Heart right ventricle (tissue), 16 donors: ENCODE data around the gene ILDR1. TPM values are rescaled to one million over a fixed set of nuclear protein-coding genes. Genes with fewer than 3 reads are reported as not detected.

Experiments used
- ATAC-seq, 8 donors: fragments of 200-7000 bp; cut with Tn5 transposase; one replicate each; pipeline ENCODE4 v1.9.1; 2020; ENCODE audit warnings: mild to moderate bottlenecking in 8 of 8, moderate library complexity in 8 of 8, moderate number of reproducible peaks in 1 of 8
- DNase-seq, 2 donors: peaks; one replicate each; pipeline ENCODE4 v3.0.0-alpha.2; 2020
- H3K27ac ChIP-seq, 10 donors: fragments of 200-600 bp; sonication (generic) in 2 of 10; one replicate each; pipeline versions ENCODE4 v1.5.0 to v1.8.0; 2020 to 2022; ENCODE audit warnings: mild to moderate bottlenecking in 3 of 10
- H3K27me3 ChIP-seq, 7 donors: fragments of 200-600 bp; one replicate each; pipeline ENCODE4 v1.8.0; 2021 to 2022; ENCODE audit warnings: mild to moderate bottlenecking in 2 of 7
- H3K36me3 ChIP-seq, 9 donors: fragments of 200-600 bp; sonication (generic) in 1 of 9; one replicate each; pipeline versions ENCODE4 v1.5.0 to v1.8.0; 2020 to 2022; ENCODE audit warnings: mild to moderate bottlenecking in 2 of 9
- H3K4me1 ChIP-seq, 9 donors: fragments of 200-600 bp; sonication (generic) in 1 of 9; one replicate each; pipeline versions ENCODE4 v1.5.0 to v1.8.0; 2020 to 2022; ENCODE audit warnings: mild to moderate bottlenecking in 4 of 9
- H3K4me3 ChIP-seq, 10 donors: fragments of 200-600 bp; sonication (generic) in 2 of 10; one replicate each; pipeline versions ENCODE4 v1.5.0 to v1.8.0; 2020 to 2022; ENCODE audit warnings: mild to moderate bottlenecking in 7 of 10, moderate library complexity in 2 of 10
- H3K9me3 ChIP-seq, 11 donors: fragments of 200-600 bp in 10 of 11; sonication (generic) in 2 of 11; one replicate each; pipeline versions ENCODE4 v1.5.0 to v1.8.0; 2013 to 2022; ENCODE audit warnings: mild to moderate bottlenecking in 2 of 11, control low read depth in 1 of 11, moderate library complexity in 1 of 11
- CTCF ChIP-seq, 9 donors: fragments of 200-600 bp; sonication (generic) in 2 of 9; IDR thresholded peaks; one replicate each; pipeline versions ENCODE4 v1.5.0 to v1.8.0; 2021 to 2022; ENCODE audit warnings: antibody characterized with exemption in 9 of 9, mild to moderate bottlenecking in 5 of 9, moderate library complexity in 1 of 9
- WGBS, 2 donors: extraction: QIAGEN DNeasy Blood & Tissue Kit; methylation state at CpG; one replicate each; pipeline ENCODE4 v1.1.7; 2013; ENCODE audit warnings: inconsistent platforms in 1 of 2; 5-methylcytosine and 5-hydroxymethylcytosine counted together
- intact Hi-C, 10 donors: fragments of 100-400 bp; cut with DNase I; formaldehyde crosslinking; loops; one replicate each; pipeline versions ENCODE4 v1.11.1 to v1.14.2; 2022
- polyA plus RNA-seq, 2 donors: library from polyadenylated mRNA; stranded (reverse); fragments of 200-250 nt; gene quantifications; one replicate each; pipeline ENCODE4 v1.2.3, GENCODE V29; 2013
- total RNA-seq, 10 donors: library from RNA; stranded (reverse); fragmentation: NEBNext Ultra II Directional in 3 of 10; extraction: Animal tissue kit (Norgen Biotek cat#: 25700) in 3 of 10; gene quantifications; one replicate each; pipeline versions ENCODE4 v1.2.1 to v1.2.4, GENCODE V29; 2021 to 2023
- donor health status: Arrhythmogenic right ventricular cardiomyopathy.
- donor health status: ischemic (EF 13 %, LVEDD 7.1; RV severe dilation, severe dysfunction).
- donor health status: healthy with polysubstance abuse.
- donor health status: DM: no; HTN: yes; CAD: no.
- donor health status: DM: no; HTN: no; CAD: no.
- donor health status: ischemic (EF 25% LVEDD 6.9; RV normal size, moderate dysfunction).
- donor health status: ischemic (EF 25% LVEDD 5.7; RV mildly dilated, moderate dysfunction).
- donor health status: healthy.
- donor health status: DM: yes; HTN: yes; CAD: no.
- donor health status: Ischemic cardiomyopathy.
- donor health status: ischemic (EF 35%, LVEDD 5.7; RV mildly dilated, moderate dysfunction).
- donor health status: nonischemic (EF 11% LVEDD 7.7; RV severe dilation, severe dysfunction).
- donor health status: DM: yes; HTN: yes; CAD: no.
- donor health status: PGD.
- donor health status: ischemic (EF 29% LVEDD 5.4; RV normal size, mild dysfunction).
- donor health status: nonischemic (EF 23%, LVEDD 6.1; RV moderate dilation, normal function).

The ILDR1 gene
- total and polyA plus RNA-seq, 12 donors: 0.13 to 0.25 (median 0.19) TPM; not detected in 8

GRCh38 chr3:121957674-121958415 lies 64.2 kb downstream of the ILDR1 start:
- Histone ChIP-seq H3K27ac (peak overlapping the region in 3 of 10 donors; percentile 46 to 72 (median 51)), H3K4me3 (no peak overlapping the region), H3K27me3 (no peaks in the 10 kb centered on the region), H3K4me1 (peaks cover 0 to 21% (median 0%) of the 10 kb centered on the region in 9 donors), H3K9me3 (peaks cover 0 to 18% (median 0%) of the 10 kb centered on the region in 11 donors), H3K36me3 (no peaks in the 10 kb centered on the region)
- ATAC-seq (peak in 6 of 8 donors; percentile 58 to 82 (median 66)), DNase-seq (peak in 1 of 2 donors; percentile 15)
- no peak for TF ChIP-seq CTCF (IDR thresholded peaks at IDR 0.05)
- intact Hi-C loops: no loop called here
- WGBS, 2 donors: 81 to 95% methylated on average over 2 of the region's 2 CpGs

- no peaks in the 10 kb centered on the region for H3K27me3 ChIP-seq
- intact Hi-C loops: no loop called here
- no peaks in the 10 kb centered on the region for H3K36me3 ChIP-seq
- H3K27ac ChIP-seq: peak overlapping the region in 1 of 10 donors; percentile 72
- DNase-seq: no peak
- peaks cover 0 to 26% (median 10%) of the 10 kb centered on the region in 11 donors for H3K9me3 ChIP-seq
- no peak overlapping the region for H3K4me3 ChIP-seq
- TF ChIP-seq CTCF (IDR thresholded peaks at IDR 0.05): no peak
- ATAC-seq: no peak
- 61 to 70% methylated on average over 3 of the region's 3 CpGs for WGBS, 2 donors
- H3K4me1 ChIP-seq: peaks cover 0 to 21% (median 0%) of the 10 kb centered on the region in 9 donors
Measured at GRCh38 chr3:121956363-121956762, 65.7 kb downstream of the ILDR1 start.

GRCh38 chr3:121951291-121951919 lies 70.6 kb downstream of the ILDR1 start:
- 0 to 83% methylated on average over 1 of the region's 1 CpG for WGBS, 2 donors
- H3K36me3 ChIP-seq: no peaks in the 10 kb centered on the region
- intact Hi-C loops: no loop called here
- peaks cover 0 to 28% (median 10%) of the 10 kb centered on the region in 11 donors for H3K9me3 ChIP-seq
- TF ChIP-seq CTCF (IDR thresholded peaks at IDR 0.05): no peak
- H3K4me3 ChIP-seq: no peak overlapping the region
- ATAC-seq (no peak), DNase-seq (no peak)
- no peaks in the 10 kb centered on the region for H3K27me3 ChIP-seq
- H3K4me1 ChIP-seq: peaks cover 0 to 3% (median 0%) of the 10 kb centered on the region in 9 donors
- no peak overlapping the region for H3K27ac ChIP-seq

- H3K4me1 ChIP-seq: no peaks in the 10 kb centered on the region
- H3K36me3 ChIP-seq: no peaks in the 10 kb centered on the region
- H3K27me3 ChIP-seq: no peaks in the 10 kb centered on the region
- peaks cover 0 to 25% (median 10%) of the 10 kb centered on the region in 11 donors for H3K9me3 ChIP-seq
- H3K27ac ChIP-seq: no peak overlapping the region
- intact Hi-C loops: no loop called here
- no peak for DNase-seq
- TF ChIP-seq CTCF (IDR thresholded peaks at IDR 0.05): no peak
- H3K4me3 ChIP-seq: no peak overlapping the region
- WGBS, 2 donors: 85 to 98% methylated on average over 1 of the region's 1 CpG
- ATAC-seq: no peak
Measured at GRCh38 chr3:121948641-121949040, 73.4 kb downstream of the ILDR1 start.
